ENCODE results near the gene ARHGAP24.

DNA sequence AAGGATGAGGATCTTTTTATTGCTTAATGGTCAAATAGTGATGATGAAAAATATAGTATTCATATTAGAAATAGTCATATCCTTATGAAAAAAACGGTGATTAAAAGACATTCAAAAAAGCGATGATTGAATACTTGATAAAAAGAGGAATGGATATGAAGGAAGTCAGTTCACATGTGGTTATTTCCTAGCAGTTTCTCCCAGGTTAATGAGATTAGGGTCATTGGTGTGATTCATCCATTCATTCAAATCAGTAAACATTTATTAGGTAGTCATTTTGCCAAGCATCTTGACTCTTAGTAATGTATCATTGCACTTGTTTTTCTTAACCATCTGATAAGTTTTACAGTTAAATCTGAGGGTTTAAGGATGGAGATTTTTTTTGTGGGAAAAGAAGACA lies 294.1 kb downstream of the ARHGAP24 start:
- TF ChIP-seq GABPB1 (CRISPR knock-in tag; IDR thresholded peaks at IDR 0.05): no peak
- TF ChIP-seq, protein P1, sequence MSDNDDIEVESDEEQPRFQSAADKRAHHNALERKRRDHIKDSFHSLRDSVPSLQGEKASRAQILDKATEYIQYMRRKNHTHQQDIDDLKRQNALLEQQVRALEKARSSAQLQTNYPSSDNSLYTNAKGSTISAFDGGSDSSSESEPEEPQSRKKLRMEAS (CRISPR knock-in tag; IDR thresholded peaks at IDR 0.05): no peak
- TF ChIP-seq ZNF317 (CRISPR knock-in tag; IDR thresholded peaks at IDR 0.05; ENCODE audit: borderline replicate concordance, low read depth): no peak
- TF ChIP-seq, protein P2, sequence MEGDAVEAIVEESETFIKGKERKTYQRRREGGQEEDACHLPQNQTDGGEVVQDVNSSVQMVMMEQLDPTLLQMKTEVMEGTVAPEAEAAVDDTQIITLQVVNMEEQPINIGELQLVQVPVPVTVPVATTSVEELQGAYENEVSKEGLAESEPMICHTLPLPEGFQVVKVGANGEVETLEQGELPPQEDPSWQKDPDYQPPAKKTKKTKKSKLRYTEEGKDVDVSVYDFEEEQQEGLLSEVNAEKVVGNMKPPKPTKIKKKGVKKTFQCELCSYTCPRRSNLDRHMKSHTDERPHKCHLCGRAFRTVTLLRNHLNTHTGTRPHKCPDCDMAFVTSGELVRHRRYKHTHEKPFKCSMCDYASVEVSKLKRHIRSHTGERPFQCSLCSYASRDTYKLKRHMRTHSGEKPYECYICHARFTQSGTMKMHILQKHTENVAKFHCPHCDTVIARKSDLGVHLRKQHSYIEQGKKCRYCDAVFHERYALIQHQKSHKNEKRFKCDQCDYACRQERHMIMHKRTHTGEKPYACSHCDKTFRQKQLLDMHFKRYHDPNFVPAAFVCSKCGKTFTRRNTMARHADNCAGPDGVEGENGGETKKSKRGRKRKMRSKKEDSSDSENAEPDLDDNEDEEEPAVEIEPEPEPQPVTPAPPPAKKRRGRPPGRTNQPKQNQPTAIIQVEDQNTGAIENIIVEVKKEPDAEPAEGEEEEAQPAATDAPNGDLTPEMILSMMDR (IDR thresholded peaks at IDR 0.05): no peak
- TF ChIP-seq, protein P3, sequence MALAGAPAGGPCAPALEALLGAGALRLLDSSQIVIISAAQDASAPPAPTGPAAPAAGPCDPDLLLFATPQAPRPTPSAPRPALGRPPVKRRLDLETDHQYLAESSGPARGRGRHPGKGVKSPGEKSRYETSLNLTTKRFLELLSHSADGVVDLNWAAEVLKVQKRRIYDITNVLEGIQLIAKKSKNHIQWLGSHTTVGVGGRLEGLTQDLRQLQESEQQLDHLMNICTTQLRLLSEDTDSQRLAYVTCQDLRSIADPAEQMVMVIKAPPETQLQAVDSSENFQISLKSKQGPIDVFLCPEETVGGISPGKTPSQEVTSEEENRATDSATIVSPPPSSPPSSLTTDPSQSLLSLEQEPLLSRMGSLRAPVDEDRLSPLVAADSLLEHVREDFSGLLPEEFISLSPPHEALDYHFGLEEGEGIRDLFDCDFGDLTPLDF (CRISPR knock-in tag; IDR thresholded peaks at IDR 0.05): no peak
- no peak for TF ChIP-seq ZNF232 (CRISPR knock-in tag; IDR thresholded peaks at IDR 0.05)
- TF ChIP-seq, protein P4, sequence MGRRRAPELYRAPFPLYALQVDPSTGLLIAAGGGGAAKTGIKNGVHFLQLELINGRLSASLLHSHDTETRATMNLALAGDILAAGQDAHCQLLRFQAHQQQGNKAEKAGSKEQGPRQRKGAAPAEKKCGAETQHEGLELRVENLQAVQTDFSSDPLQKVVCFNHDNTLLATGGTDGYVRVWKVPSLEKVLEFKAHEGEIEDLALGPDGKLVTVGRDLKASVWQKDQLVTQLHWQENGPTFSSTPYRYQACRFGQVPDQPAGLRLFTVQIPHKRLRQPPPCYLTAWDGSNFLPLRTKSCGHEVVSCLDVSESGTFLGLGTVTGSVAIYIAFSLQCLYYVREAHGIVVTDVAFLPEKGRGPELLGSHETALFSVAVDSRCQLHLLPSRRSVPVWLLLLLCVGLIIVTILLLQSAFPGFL (CRISPR knock-in tag; IDR thresholded peaks at IDR 0.05; ENCODE audit: borderline replicate concordance): no peak
- no peak for TF ChIP-seq JAZF1 (CRISPR knock-in tag; IDR thresholded peaks at IDR 0.05)
- TF ChIP-seq, protein P5, sequence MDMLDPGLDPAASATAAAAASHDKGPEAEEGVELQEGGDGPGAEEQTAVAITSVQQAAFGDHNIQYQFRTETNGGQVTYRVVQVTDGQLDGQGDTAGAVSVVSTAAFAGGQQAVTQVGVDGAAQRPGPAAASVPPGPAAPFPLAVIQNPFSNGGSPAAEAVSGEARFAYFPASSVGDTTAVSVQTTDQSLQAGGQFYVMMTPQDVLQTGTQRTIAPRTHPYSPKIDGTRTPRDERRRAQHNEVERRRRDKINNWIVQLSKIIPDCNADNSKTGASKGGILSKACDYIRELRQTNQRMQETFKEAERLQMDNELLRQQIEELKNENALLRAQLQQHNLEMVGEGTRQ (CRISPR knock-in tag; IDR thresholded peaks at IDR 0.05): no peak
- TF ChIP-seq, protein P6, sequence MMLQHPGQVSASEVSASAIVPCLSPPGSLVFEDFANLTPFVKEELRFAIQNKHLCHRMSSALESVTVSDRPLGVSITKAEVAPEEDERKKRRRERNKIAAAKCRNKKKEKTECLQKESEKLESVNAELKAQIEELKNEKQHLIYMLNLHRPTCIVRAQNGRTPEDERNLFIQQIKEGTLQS (CRISPR knock-in tag; conservative IDR thresholded peaks at IDR 0.05): no peak
- no peak for TF ChIP-seq ZNF396 (CRISPR knock-in tag; IDR thresholded peaks at IDR 0.05; ENCODE audit: borderline replicate concordance)
- TF ChIP-seq, protein P7, sequence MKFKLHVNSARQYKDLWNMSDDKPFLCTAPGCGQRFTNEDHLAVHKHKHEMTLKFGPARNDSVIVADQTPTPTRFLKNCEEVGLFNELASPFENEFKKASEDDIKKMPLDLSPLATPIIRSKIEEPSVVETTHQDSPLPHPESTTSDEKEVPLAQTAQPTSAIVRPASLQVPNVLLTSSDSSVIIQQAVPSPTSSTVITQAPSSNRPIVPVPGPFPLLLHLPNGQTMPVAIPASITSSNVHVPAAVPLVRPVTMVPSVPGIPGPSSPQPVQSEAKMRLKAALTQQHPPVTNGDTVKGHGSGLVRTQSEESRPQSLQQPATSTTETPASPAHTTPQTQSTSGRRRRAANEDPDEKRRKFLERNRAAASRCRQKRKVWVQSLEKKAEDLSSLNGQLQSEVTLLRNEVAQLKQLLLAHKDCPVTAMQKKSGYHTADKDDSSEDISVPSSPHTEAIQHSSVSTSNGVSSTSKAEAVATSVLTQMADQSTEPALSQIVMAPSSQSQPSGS (CRISPR knock-in tag; IDR thresholded peaks at IDR 0.05; ENCODE audit: borderline replicate concordance, low read depth): no peak
- TF ChIP-seq CREB1 (CRISPR knock-in tag; IDR thresholded peaks at IDR 0.05): no peak
